ENCODE measurements around the gene PLTP. TPM values are rescaled to one million over a fixed set of nuclear protein-coding genes. Genes with fewer than 3 reads are reported as not detected.

The PLTP gene
- total and polyA plus RNA-seq, 2 of the 13 experiments (the other 11 are each of a cell fraction or from before 2014, with no cell fraction given), result 16.9 to 28.6 TPM

DNA sequence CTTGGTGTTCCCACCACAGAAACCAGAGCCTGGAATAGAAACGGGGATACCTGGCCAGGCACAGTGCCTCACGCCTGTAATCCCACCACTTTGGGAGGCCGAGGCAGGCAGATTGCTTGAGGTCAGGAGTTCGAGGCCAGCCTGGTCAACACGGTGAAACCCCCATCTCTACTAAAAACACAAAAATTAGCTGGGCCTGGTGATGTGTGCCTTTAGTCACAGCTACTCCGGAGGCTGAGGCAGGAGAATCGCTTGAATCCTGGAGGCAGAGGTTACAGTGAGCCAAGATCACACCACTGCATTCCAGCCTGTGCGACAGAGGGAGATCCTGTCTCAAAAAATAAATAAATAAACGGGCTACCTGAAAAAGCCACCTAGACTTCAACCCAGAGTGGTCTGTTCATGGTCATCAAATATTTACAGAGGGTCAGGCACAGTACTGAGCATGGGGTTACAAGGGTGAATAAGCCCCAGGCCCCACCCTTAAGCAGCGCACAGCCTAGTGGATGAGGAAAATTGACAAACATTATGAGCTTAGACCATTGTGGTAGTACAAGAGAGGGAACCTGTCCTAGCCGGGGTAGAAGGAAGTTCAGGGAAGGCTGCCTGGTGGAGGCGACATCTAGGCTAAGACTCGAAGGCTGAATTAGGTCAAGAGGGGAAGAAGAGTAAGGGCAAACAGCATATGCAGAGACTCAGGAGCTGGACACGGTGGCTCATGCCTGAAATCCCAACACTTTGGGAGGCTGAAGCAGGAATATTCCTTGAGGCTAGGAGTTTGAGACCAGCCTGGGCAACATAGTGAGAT, 15.3 kb upstream of the PLTP start:
- BruUV-seq (replicated peaks), result no TSS peak
- no peaks in the 10 kb centered on the region; a peak in 1 of 5 replicates for H3K27me3 ChIP-seq (ENCODE audit: control insufficient read depth in 1 of 2, insufficient read depth in 2 of 2, low read length in 2 of 2)
- ChIA-PET CTCF (ENCODE audit: low intra/inter-chr PET ratio, low total read pairs) (no interaction called here), POLR2A (interaction anchor here (0.6 to 6.0 kb wide), 15 partner anchors 8 to 93 kb away, joined by 3 to 100 read pairs (median 12); partner anchors contain the start of genes CTSA, NEURL2, PLTP and SNX21)
- H3K36me3 ChIP-seq (replicated peaks in 1 of 2; ENCODE audit: control insufficient read depth in 1 of 2, insufficient read depth in 2 of 2, low read length in 2 of 2), result no peaks in the 10 kb centered on the region
- WGBS (ENCODE audit: low lambda C conversion rate), result 2% methylated on average over 14 of the region's 14 CpGs
- DNase-seq (ENCODE audit: low spot score), result peak; percentile 98
- H3K27ac ChIP-seq (ENCODE audit: extremely low read length, insufficient read depth, low read length), result peak overlapping the region; percentile 72
- intact Hi-C loops (cut with micrococcal nuclease; ENCODE audit: unreplicated experiment) (loop anchor here (2.0 kb wide), 1 partner anchor 36 kb away; the partner anchor contains the start of genes CTSA and NEURL2), in situ Hi-C loops (cut with HindIII; ENCODE audit: extremely low pct_ligation_motif_present, low pct_unique_long_range_greater_than_20kb) (no loop called here)
- no peak overlapping the region for H2AFZ ChIP-seq (ENCODE audit: low read length)
- peak; percentile 90 for ATAC-seq
- no peaks in the 10 kb centered on the region for H4K20me1 ChIP-seq (ENCODE audit: insufficient read depth, low read length)
- H3K4me3 ChIP-seq (replicated peaks in 1 of 3; ENCODE audit: insufficient read depth in 1 of 3, low read depth in 2 of 3, low read length in 3 of 3), result peak overlapping the region in 1 of 3 experiments; percentile 21; a peak in 1 of 6 replicates
- H3K4me1 ChIP-seq (ENCODE audit: insufficient read depth, low read length), result peaks cover 79% of the 10 kb centered on the region
- H3K9me3 ChIP-seq (ENCODE audit: low read length), result no peaks in the 10 kb centered on the region
- H3K4me2 ChIP-seq (ENCODE audit: low read depth, low read length), result peak overlapping the region; percentile 68
- FAIRE-seq, result peak; percentile 90
- H3K9ac ChIP-seq (ENCODE audit: insufficient read depth, low read depth, low read length), result no peak overlapping the region; the same call in 1 of the 2 replicates
- H3K79me2 ChIP-seq (ENCODE audit: insufficient read depth, low read length), result no peaks in the 10 kb centered on the region
- TF ChIP-seq, protein P1, sequence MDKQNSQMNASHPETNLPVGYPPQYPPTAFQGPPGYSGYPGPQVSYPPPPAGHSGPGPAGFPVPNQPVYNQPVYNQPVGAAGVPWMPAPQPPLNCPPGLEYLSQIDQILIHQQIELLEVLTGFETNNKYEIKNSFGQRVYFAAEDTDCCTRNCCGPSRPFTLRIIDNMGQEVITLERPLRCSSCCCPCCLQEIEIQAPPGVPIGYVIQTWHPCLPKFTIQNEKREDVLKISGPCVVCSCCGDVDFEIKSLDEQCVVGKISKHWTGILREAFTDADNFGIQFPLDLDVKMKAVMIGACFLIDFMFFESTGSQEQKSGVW (CRISPR knock-in tag; IDR thresholded peaks at IDR 0.05; ENCODE audit: borderline replicate concordance), result no peak
- TF ChIP-seq KDM2A (CRISPR knock-in tag; IDR thresholded peaks at IDR 0.05; ENCODE audit: borderline replicate concordance, low read depth), result peak; percentile 55
- peak; percentile 83; the same call in 1 of the 2 replicates for TF ChIP-seq ZNF792 (CRISPR knock-in tag; IDR thresholded peaks at IDR 0.05)
- TF ChIP-seq RXRA (CRISPR knock-in tag; IDR thresholded peaks at IDR 0.05), result peak; percentile 95
- TF ChIP-seq ZNF562 (CRISPR knock-in tag; IDR thresholded peaks at IDR 0.05; ENCODE audit: borderline replicate concordance), result no peak
- no peak for TF ChIP-seq NFE2L2 (IDR thresholded peaks at IDR 0.05; ENCODE audit: low read length)
- no peak for TF ChIP-seq ZNF83 (CRISPR knock-in tag; IDR thresholded peaks at IDR 0.05; ENCODE audit: borderline replicate concordance)
- no peak for TF ChIP-seq TMF1 (CRISPR knock-in tag; IDR thresholded peaks at IDR 0.05; ENCODE audit: low read depth)
- 0 out of 2 replicates have a peak, but pooled peaks have one; percentile 83 for TF ChIP-seq MATR3 (CRISPR knock-in tag; IDR thresholded peaks at IDR 0.05)
- TF ChIP-seq KDM3A (CRISPR knock-in tag; IDR thresholded peaks at IDR 0.05; ENCODE audit: low read depth), result no peak; the same call in none of the 2 replicates
- TF ChIP-seq SIN3A (IDR thresholded peaks at IDR 0.05; ENCODE audit: borderline replicate concordance, low read depth, low read length), result no peak
- TF ChIP-seq ZNF543 (CRISPR knock-in tag; IDR thresholded peaks at IDR 0.05), result peak; percentile 79; the same call in 1 of the 2 replicates
- TF ChIP-seq ZKSCAN5 (CRISPR knock-in tag; IDR thresholded peaks at IDR 0.05), result no peak
- TF ChIP-seq ZNF33A (CRISPR knock-in tag; IDR thresholded peaks at IDR 0.05; ENCODE audit: borderline replicate concordance), result no peak
- TF ChIP-seq, protein P2, sequence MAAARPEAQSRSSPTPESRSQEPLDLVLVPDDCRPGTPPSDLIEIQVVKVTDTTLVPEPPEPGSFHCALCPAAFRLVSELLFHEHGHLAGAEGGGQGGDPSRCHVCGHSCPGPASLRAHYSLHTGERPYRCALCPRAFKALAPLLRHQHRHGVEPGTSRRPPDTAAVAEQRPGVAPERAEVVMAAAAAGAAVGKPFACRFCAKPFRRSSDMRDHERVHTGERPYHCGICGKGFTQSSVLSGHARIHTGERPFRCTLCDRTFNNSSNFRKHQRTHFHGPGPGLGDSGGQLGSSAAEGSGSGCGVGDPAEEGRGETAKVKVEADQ (CRISPR knock-in tag; IDR thresholded peaks at IDR 0.05; ENCODE audit: borderline replicate concordance), result no peak
- TF ChIP-seq ZNF468 (CRISPR knock-in tag; IDR thresholded peaks at IDR 0.05), result 0 out of 2 replicates have a peak, but pooled peaks have one; percentile 67
- TF ChIP-seq, protein P3, sequence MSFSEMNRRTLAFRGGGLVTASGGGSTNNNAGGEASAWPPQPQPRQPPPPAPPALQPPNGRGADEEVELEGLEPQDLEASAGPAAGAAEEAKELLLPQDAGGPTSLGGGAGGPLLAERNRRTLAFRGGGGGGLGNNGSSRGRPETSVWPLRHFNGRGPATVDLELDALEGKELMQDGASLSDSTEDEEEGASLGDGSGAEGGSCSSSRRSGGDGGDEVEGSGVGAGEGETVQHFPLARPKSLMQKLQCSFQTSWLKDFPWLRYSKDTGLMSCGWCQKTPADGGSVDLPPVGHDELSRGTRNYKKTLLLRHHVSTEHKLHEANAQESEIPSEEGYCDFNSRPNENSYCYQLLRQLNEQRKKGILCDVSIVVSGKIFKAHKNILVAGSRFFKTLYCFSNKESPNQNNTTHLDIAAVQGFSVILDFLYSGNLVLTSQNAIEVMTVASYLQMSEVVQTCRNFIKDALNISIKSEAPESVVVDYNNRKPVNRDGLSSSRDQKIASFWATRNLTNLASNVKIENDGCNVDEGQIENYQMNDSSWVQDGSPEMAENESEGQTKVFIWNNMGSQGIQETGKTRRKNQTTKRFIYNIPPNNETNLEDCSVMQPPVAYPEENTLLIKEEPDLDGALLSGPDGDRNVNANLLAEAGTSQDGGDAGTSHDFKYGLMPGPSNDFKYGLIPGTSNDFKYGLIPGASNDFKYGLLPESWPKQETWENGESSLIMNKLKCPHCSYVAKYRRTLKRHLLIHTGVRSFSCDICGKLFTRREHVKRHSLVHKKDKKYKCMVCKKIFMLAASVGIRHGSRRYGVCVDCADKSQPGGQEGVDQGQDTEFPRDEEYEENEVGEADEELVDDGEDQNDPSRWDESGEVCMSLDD (CRISPR knock-in tag; IDR thresholded peaks at IDR 0.05; ENCODE audit: borderline replicate concordance), result no peak; the same call in 1 of the 2 replicates
- TF ChIP-seq SIX4 (CRISPR knock-in tag; IDR thresholded peaks at IDR 0.05), result peak; percentile 81
- TF ChIP-seq ZNF782 (CRISPR knock-in tag; IDR thresholded peaks at IDR 0.05; ENCODE audit: borderline replicate concordance), result no peak; the same call in 1 of the 2 replicates

All from HepG2 (cell line).